NCI-H146 treated with DMSO at 0.1 percent for 48 hours (cell line): Measurements from ENCODE around the gene SECISBP2L.

Experiments used
- DNase-seq: peaks from one replicate; lab custom pipeline; 2025; ENCODE audit not compliant: unreplicated experiment; lab: John Stamatoyannopoulos, UW

The SECISBP2L gene

DNA sequence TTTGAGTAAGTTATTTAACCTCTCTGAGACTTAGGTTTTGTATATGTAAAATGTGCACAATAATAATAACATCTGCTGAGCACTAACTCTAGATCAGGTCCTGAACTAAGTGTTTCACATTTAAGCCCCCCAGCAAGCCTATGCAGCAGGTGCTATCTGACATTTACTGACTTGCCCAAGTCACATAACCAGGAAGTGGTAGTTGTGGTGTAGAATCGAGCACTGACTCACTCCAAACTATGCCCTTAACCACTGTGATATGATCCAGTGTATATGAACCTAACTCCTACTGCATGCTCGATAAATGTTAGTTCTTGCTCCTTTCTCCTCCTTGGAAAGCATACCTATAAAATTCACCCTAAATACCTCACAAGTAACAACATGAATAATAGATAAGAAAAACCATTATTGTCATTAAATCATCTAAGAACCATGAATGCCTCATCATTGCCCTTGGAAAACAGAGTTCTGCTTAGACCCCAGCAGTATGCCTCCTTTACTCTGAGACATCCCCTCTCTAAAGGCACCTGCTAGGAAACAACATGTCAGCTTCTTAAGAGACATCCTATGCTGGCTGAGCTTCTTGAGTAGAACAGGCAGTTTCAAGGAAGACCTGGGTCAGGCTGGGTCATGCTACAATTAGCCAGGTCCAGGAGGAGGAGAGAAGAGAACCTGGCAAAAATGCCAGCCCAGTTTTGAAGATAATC lies 79.5 kb downstream of the SECISBP2L start:
- no peak for DNase-seq

DNA sequence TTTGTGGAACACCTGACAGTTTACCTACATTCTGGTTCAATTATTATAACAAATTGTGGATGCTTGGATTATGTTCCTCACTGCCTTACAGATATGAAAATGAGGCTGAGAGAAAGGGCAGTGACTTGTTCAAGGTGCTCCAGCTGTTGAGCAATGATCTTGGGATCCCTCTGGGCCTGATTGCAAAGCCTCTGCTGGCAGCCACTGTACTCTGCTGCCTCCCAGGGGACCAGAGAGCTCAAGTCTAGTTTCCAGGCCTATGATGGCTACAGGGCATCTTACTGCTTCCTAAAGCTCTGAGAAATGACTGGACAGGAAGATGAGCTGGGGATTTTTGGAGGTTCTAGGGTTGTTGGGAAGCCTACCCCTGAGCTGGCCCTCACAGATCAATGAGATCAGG lies 80.3 kb downstream of the SECISBP2L start:
- no peak for DNase-seq

DNA sequence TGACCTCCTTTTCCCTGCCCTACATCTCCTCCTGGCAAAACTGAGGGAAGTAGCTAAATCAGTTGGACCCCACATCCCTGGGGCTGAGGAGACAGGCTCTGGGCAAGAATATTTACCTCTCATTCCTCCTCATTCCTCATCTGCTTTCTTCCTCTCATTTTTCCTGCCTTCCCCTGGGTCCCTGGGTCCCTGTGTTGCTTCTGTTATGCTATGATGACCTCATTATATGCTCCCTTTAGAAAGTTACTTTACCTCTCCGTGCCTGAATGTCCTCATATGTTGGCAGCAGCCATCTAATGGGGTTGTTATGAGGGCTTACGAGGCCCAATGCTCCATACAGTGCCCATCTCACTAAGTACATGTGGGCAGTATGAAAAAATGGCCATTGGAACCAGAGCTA lies 81.3 kb downstream of the SECISBP2L start:
- no peak for DNase-seq

DNA sequence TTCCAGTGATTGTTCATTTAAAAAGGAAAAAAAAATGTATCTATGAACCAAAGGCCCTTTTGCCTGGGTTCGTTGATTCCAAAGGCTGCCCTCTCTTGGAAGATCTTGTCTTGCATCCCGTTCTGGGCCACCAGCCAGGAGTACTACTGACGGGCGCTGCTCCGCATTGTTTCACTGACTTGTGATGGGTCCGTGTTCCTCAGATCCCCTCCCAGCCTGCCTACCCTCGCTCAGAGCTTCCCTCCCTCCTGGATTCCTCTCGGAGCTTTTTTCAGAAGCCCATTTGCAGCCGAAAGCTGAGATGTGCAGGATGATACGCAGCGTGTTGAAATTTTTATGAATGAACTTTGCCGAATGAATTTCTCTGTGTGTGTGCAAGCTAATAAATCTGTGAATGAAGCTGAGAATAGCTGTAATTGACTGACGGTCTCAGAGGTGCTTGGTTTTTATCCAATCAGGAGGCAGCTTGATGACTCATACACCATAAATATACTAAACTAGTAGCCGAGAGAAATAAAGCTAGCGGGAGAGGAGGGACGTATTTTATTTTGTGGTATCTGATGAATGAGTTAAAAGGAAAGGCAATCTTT lies 82.6 kb downstream of the SECISBP2L start, which contains the start of gene SHC4:
SHC4 (minus strand) TSS at position 396 of the 590 bp plus-strand sequence. CDS start 904 bp downstream, outside the sequence.
- peak; percentile 55 for DNase-seq

DNA sequence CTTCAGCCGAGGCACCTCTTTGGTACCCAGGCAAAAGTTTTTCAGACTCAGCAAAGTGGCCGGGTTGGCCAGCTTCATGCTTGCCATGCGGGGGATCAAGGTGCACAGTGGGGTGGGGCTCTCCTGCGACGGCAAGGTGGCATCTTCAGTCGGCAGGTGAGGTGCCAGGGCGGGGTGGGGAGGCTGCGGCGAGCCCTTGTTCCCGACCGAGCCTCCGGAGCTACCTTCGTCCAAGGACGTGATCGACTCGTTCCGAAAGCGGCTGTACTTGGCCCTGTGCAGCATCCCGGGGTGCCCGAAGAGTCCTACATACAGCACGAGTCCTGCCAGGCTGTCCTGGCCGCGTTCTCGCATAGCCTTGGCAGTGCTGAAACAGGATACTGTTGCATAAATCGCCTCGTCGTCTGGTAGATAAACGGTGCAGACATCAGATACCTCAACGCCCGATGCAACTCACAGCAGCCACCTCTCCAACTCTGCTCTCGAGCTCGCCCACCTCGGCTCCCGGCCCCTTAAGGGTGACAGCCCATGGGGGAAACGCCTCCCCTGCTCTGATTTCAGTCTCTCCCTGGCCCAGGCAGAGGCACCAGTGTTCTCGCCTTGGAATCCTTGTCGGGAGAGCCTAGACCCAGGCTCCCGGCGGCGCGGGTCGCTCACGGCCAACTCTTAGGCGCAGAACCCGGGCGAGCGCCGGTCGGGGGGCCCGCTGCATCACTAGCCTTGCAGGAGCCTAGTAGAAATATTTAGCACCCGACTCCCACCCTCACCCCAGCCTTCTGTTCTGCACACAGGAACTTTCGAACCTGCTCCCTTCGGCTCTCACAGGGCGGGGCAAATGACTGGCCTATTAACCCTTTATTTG lies 83.4 kb downstream of the SECISBP2L start:
- peak; percentile 0 for DNase-seq

DNA sequence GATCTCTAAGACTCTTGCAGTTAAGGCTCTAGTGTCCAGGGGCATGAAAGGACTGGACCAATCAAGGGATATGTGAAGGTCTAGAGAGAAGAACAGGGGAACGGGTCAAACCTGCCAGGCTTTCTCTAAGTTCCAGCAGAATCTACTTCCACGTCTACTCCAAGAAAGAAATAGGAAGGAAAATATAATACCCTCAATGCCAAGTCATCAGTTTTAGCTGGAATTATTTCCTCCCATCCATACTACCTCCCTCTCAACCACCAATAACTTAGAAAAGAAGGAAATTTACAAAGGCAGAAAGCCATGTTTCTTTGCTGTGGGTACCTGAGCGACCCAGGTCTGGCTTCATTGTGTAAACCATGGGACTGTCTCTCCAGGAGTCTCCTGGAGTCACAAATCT lies 90.3 kb downstream of the SECISBP2L start:
- DNase-seq, result no peak

DNA sequence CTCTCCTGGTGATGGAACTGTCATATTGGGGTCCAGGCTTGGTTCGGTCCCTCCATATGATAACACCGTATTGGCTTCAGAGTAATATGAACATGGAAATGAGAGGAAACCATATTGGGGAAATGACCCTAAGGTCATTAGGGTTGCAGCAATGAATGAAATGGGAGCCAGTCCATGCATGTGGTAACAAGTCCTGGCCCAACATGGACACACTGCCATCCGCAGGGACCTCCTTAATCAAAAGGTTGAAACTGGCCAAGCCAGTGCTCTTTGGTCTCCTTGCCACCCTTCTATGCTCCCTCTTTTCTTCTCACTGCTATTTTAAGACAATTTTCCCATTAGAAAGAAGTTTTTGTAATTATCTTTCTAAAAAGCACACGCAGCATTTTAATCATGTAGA lies 90.9 kb downstream of the SECISBP2L start:
- DNase-seq, result no peak

DNA sequence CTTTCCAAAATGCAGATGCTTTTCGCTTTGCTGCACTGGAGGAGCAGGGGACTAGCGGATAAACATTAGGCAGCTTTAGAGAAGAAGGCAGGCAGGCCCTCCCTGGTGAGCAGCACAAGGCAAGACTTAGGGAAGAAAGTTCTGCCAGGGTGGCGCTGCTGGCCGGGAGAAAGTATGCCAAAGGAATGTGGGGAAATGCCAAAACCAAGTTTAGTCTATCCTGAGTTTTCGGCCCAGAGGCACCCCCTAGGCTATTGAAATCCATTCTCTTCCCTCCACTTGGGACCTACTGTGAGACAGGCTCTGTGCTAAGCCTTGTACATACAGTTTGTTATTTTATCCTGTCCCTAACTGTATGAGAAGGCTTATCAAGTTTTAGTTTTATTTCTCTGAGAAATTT lies 91.7 kb downstream of the SECISBP2L start:
- no peak for DNase-seq

DNA sequence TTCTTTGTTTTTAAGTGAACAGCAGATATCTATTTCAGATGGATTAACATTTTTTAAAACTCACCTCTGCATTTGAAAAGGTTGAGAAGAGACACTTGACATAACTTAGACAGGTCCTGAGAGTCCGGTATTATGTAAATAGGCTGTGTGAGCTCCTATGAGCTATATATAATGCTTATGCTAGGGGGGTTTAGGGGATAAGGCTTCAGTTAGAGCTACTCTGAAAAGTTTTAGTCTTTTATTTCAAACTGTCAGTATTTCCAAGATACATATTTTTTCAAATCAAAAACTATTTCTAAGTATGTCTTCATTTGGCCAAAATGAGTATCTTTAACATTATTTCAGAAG lies 99.4 kb downstream of the SECISBP2L start:
- DNase-seq, result no peak

DNA sequence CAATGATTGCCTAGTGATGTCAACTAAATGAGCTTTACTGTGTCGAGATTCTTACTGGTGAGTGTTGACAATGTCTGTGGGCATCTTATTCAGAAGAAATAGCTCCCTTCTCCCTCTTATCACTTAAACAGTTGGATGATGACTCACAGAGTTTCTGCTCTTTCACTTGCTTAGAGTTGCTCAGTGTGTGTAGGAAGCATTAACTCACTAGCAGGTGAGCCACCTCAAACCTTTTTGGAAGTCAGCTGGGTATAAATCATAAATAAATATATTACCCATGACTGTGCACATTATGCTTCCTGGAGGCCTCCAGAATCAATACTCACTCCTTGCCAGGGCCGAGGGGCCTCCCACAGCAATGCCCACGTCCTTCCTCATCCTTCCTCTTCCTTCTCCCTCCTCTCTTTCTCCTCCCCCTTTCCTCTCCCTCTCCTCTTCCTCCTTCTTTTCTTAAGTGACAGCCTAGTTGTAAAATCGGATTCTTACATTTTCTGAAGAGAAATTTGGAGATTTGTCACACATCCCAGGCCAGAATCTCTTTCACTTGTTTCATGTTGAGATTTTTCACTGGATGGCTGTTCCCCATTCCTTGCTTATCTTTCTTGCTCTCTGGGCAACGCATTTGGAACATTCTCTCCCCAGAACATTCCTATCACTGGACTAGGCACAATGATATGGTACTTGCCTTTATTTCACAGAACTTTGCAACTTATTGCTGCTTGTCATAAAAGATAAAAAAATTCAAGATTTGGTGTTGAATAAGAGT lies 100.0 kb downstream of the SECISBP2L start:
- no peak for DNase-seq

DNA sequence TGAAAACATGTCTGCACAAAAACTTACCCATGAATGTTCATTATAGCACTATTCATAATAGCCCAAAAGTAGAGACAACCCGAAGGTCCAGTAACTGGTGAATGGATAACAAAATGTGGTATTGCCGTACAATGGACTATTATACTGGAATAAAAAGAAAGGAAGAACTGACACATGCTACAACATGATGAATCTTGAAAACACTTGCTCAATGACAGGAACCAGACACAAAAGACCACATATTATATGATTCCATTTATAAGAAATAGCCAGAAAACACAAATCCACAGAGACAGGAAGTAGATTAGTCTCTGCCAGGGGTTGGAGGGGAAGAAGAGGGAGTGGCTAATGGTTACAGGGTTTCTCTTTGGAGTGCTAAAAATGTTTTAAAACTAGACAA lies 100.9 kb downstream of the SECISBP2L start:
- DNase-seq, result no peak

DNA sequence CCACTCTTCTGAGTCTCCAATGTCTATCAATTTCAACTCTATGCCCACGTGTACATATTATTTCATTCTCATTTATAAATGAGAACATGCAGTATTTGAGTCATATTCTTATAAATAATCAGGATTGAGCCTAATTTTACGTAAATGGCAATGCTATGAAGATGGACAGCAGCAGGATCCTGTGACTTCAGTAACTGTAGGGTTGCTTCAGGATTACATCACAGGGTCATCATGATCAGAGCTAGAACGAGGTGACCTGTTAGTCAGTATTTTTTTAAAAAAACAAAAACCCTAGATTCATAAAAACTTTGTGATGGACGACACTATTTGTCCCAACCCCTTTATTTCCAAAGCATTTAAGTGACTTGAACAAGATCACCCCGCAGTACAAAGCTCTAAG lies 104.3 kb downstream of the SECISBP2L start:
- no peak for DNase-seq

DNA sequence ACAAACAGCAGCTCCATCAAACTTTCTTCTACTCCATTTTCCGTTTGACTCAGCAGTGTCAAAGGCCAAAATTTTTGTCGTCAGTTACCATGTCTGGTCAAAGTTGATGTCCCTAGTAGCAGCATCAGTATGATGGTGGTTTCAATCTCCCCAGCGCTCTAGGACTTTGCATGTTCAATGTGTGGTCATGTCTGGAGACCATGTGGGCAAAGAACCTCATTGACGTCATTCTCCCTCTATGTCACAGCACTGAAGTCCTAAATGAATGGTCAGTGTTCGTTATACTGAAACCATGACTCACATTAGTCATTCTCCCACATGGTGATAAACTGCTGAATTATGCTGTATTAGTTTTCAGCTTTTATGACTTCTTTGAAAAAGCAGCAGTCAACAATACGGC lies 105.7 kb downstream of the SECISBP2L start:
- no peak for DNase-seq

DNA sequence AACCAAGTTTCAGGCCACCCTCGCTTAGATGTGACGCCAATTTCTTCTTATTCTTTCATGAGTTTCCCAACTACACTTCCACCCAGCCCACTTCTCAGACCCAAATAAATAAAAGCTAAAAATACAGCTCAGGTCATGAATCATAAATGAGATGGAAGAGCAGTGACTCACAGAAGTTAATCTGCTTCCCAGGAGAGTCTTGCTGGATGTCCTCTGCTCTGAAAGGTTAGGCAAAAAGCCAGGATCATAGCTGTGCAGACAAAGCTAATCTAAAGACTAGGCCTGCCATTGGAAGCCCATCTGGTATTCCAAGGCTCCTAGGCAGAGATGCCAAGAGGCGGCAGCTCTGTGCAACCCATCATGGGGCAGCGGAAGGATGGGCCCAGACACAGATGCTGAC lies 106.6 kb downstream of the SECISBP2L start:
- DNase-seq, result no peak
